NCI-H510A treated with DMSO at 0.1 percent for 48 hours (cell line): Measurements from ENCODE around the gene SP9.

Source experiments
- DNase-seq: peaks from one replicate; lab custom pipeline; 2025; lab: John Stamatoyannopoulos, UW

Gene SP9

GRCh38 chr2:174333372-174334277, 1.1 kb upstream of the SP9 start:
- no peak for DNase-seq

- DNase-seq: no peak
Measured at GRCh38 chr2:174334278-174334715, 457 bp upstream of the SP9 start.

- DNase-seq: peak; percentile 90
Measured at GRCh38 chr2:174335254-174335987, 667 bp downstream of the SP9 start.

GRCh38 chr2:174335988-174336500, 1.3 kb downstream of the SP9 start:
- peak; percentile 77 for DNase-seq

- DNase-seq: peak; percentile 96
Measured at GRCh38 chr2:174336501-174337336, 2.0 kb downstream of the SP9 start.

GRCh38 chr2:174337337-174338146, 2.8 kb downstream of the SP9 start:
- peak; percentile 96 for DNase-seq

GRCh38 chr2:174338147-174338605, 3.4 kb downstream of the SP9 start:
- DNase-seq: peak; percentile 97

- DNase-seq: peak; percentile 95
Measured at GRCh38 chr2:174338671-174339560, 4.2 kb downstream of the SP9 start.

- DNase-seq: peak; percentile 94
Measured at GRCh38 chr2:174339561-174340399, 5.0 kb downstream of the SP9 start.

- DNase-seq: no peak
Measured at GRCh38 chr2:174340400-174341292, 5.9 kb downstream of the SP9 start.

- peak; percentile 100 for DNase-seq
Measured at GRCh38 chr2:174341293-174341994, 6.7 kb downstream of the SP9 start.

GRCh38 chr2:174341995-174342685, 7.4 kb downstream of the SP9 start:
- no peak for DNase-seq

GRCh38 chr2:174342686-174343342, 8.1 kb downstream of the SP9 start:
- DNase-seq: peak; percentile 74

- DNase-seq: no peak
Measured at GRCh38 chr2:174343343-174343622, 8.5 kb downstream of the SP9 start.

- DNase-seq: no peak
Measured at GRCh38 chr2:174343623-174344455, 9.1 kb downstream of the SP9 start.
